ENCODE data around the gene ME3.
"Not testable (repeated sequence)": the region's sequence is repeated elsewhere in the genome, so short reads cannot be mapped to it uniquely, and the experiment has no call there.

The ME3 gene

GRCh38 chr11:86551288-86552092 lies 120.9 kb downstream of the ME3 start:
- DNase-seq, result peak; percentile 61

- DNase-seq, result no peak
These were observed 121.7 kb downstream of the ME3 start for GRCh38 chr11:86550757-86551156.

GRCh38 chr11:86548271-86548917 lies 124.0 kb downstream of the ME3 start:
- no peak for DNase-seq

- DNase-seq, result no peak
These were observed 124.7 kb downstream of the ME3 start for GRCh38 chr11:86547727-86548126.

- DNase-seq, result not testable (repeated sequence)
These were observed 131.1 kb downstream of the ME3 start for GRCh38 chr11:86541299-86541698.

GRCh38 chr11:86538223-86538548 lies 134.2 kb downstream of the ME3 start:
- DNase-seq, result no peak

GRCh38 chr11:86537541-86538222 lies 134.7 kb downstream of the ME3 start:
- no peak for DNase-seq

- DNase-seq, result no peak
These were observed 136.6 kb downstream of the ME3 start for GRCh38 chr11:86535773-86536172.

GRCh38 chr11:86524620-86525352 lies 147.6 kb downstream of the ME3 start:
- DNase-seq, result no peak

GRCh38 chr11:86523738-86524619 lies 148.4 kb downstream of the ME3 start:
- peak; percentile 89 for DNase-seq

GRCh38 chr11:86522512-86522911 lies 149.9 kb downstream of the ME3 start:
- DNase-seq, result not testable (repeated sequence)

- peak; percentile 85 for DNase-seq
These were observed 153.1 kb downstream of the ME3 start for GRCh38 chr11:86519064-86519911.

GRCh38 chr11:86518211-86518610 lies 154.2 kb downstream of the ME3 start:
- DNase-seq, result no peak

- DNase-seq, result no peak
These were observed 154.9 kb downstream of the ME3 start for GRCh38 chr11:86517557-86517956.

GRCh38 chr11:86515297-86516094 lies 156.9 kb downstream of the ME3 start:
- peak; percentile 98 for DNase-seq

- DNase-seq, result no peak
These were observed 158.0 kb downstream of the ME3 start for GRCh38 chr11:86514453-86514852.

- no peak for DNase-seq
These were observed 158.6 kb downstream of the ME3 start for GRCh38 chr11:86513746-86514373.

- DNase-seq, result no peak
These were observed 159.3 kb downstream of the ME3 start for GRCh38 chr11:86513138-86513537.

GRCh38 chr11:86511086-86511551 lies 161.3 kb downstream of the ME3 start:
- no peak for DNase-seq

GRCh38 chr11:86510674-86511073 lies 161.7 kb downstream of the ME3 start:
- DNase-seq, result no peak

Measured in islet precursor cell (in vitro differentiated cells).